Chondrocyte (in vitro differentiated cells): Measurements from ENCODE around the gene WIPF2. TPM values are rescaled to one million over a fixed set of nuclear protein-coding genes. Genes with fewer than 3 reads are reported as not detected.
A peak's percentile ranks its signal among the peaks of the same experiment; 100 is the strongest.

Experiments
- DNase-seq: peaks from one replicate; pipeline ENCODE4 v3.0.0; 2021; ENCODE audit warnings: mixed read lengths, low spot score
- H3K27ac Mint-ChIP-seq: one replicate; pipeline ENCODE4 v1.8.0; 2021; ENCODE audit warnings: mild to moderate bottlenecking, moderate library complexity, mixed read lengths; ENCODE audit not compliant: unreplicated experiment
- H3K27me3 Mint-ChIP-seq: 2 replicates; pipeline ENCODE4 v1.8.0; 2021; ENCODE audit warnings: low read depth, mixed read lengths
- H3K36me3 Mint-ChIP-seq: 2 replicates; pipeline ENCODE4 v1.8.0; 2021; ENCODE audit warnings: low read depth, mixed read lengths
- H3K4me1 Mint-ChIP-seq: 2 replicates; pipeline ENCODE4 v1.8.0; 2021; ENCODE audit warnings: low read depth, mild to moderate bottlenecking, mixed read lengths
- H3K4me3 Mint-ChIP-seq: one replicate; pipeline ENCODE4 v1.8.0; 2021; ENCODE audit warnings: mild to moderate bottlenecking, moderate library complexity, mixed read lengths; ENCODE audit not compliant: unreplicated experiment
- H3K9me3 Mint-ChIP-seq: 2 replicates; pipeline ENCODE4 v1.8.0; 2021; ENCODE audit warnings: low read depth, mixed read lengths
- CTCF ChIP-seq: fragments of 200-600 bp; sonication (generic); IDR thresholded peaks from 2 replicates; pipeline ENCODE4 v1.5.0; 2021; ENCODE audit warnings: antibody characterized with exemption, mild to moderate bottlenecking, moderate library complexity
- long read RNA-seq: library from polyadenylated mRNA; stranded (forward); transcript quantifications from one replicate; pipeline ENCODE4 v2.0.0, GENCODE V29; 2021
- total RNA-seq: library from RNA; stranded (reverse); gene quantifications from 3 replicates; pipeline ENCODE4 v1.2.1, GENCODE V29; 2021

WIPF2 gene, protein sequence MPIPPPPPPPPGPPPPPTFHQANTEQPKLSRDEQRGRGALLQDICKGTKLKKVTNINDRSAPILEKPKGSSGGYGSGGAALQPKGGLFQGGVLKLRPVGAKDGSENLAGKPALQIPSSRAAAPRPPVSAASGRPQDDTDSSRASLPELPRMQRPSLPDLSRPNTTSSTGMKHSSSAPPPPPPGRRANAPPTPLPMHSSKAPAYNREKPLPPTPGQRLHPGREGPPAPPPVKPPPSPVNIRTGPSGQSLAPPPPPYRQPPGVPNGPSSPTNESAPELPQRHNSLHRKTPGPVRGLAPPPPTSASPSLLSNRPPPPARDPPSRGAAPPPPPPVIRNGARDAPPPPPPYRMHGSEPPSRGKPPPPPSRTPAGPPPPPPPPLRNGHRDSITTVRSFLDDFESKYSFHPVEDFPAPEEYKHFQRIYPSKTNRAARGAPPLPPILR
- 25.9 to 28.3 TPM (median 28.1 TPM) in 3 replicates for total RNA-seq
- long read RNA-seq, full-length matches to known transcripts, result 14 of 40 reads
- long read RNA-seq, partial matches to known transcripts, result 4 of 40 reads
- long read RNA-seq, other reads (novel, unspliced or antisense), result 22 of 40 reads

GRCh38 chr17:40218740-40219593, at the start of gene WIPF2:
Gene WIPF2 (plus strand): TSS chr17:40219304. CDS start chr17:40256460, 37,156 bp downstream.
- H3K4me1 Mint-ChIP-seq, result peaks cover 30% of the 10 kb centered on the region
- TF ChIP-seq CTCF, result peak; percentile 85
- no peaks in the 10 kb centered on the region for H3K9me3 Mint-ChIP-seq
- no peaks in the 10 kb centered on the region for H3K27me3 Mint-ChIP-seq
- peak; percentile 98 for DNase-seq
- H3K4me3 Mint-ChIP-seq, result peak within 1 kb of the TSS; percentile 90
- peak within 1 kb of the TSS; percentile 100 for H3K27ac Mint-ChIP-seq
- no peaks in the 10 kb centered on the region for H3K36me3 Mint-ChIP-seq

DNA sequence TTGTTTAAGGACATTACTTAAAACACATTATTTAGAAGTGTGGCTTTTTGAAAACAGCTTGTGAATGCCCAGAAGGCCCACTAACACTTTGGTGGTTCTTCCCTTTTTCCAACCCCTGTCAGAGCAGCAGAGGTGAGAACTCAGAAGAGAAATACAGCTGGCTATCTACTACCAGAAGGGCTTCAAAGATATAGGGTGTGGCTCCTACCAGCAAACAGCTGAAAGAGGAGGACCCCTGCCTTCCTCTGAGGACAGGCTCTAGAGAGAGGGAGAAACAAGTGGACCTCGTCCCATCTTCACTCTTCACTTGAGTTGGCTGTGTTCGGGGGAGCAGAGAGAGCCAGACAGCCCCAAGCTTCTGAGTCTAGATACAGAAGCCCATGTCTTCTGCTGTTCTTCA, 48.8 kb upstream of the WIPF2 start:
- H3K27ac Mint-ChIP-seq, result no peak overlapping the region
- no peaks in the 10 kb centered on the region for H3K27me3 Mint-ChIP-seq
- no peak overlapping the region for H3K4me3 Mint-ChIP-seq
- no peaks in the 10 kb centered on the region for H3K9me3 Mint-ChIP-seq
- TF ChIP-seq CTCF, result no peak
- H3K4me1 Mint-ChIP-seq, result peaks cover 9% of the 10 kb centered on the region
- peaks cover 40% of the 10 kb centered on the region for H3K36me3 Mint-ChIP-seq
- DNase-seq, result no peak

- H3K36me3 Mint-ChIP-seq, result peaks cover 38% of the 10 kb centered on the region
- H3K9me3 Mint-ChIP-seq, result no peaks in the 10 kb centered on the region
- H3K4me3 Mint-ChIP-seq, result no peak overlapping the region
Observed at GRCh38 chr17:40171750-40172149, 47.4 kb upstream of the WIPF2 start.

DNA sequence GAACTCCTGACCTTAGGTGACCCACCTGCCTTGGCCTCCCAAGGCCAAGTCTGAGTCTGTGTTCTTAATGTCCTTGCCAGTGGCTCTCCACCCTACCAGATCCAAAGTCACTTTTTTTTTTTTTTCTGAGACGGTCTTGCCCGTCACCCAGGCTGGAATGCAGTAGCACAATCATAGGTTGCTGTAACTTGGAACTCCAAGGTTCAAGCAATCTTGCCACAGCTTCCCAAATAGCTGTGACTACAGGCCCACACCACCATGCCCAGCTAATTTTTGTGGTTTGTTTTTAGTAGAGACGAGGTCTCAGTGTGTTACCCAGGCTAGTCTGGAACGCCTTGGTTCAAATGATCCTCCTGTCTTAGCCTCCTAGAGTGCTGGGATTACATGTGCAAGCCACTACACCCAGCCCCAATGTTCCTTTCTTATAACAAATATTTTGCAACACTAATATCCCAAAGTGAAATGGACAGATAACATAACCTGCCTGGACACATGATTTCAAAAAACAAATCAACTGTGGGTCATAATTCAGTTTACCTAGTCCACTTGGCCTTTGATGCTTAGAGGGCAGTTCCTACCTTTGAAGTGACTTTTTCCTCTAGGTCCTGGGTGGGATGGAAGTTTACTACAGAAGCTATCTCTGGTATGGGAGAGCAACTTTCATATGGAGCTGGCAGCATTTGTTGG, 45.9 kb upstream of the WIPF2 start:
- H3K36me3 Mint-ChIP-seq, result peaks cover 32% of the 10 kb centered on the region
- H3K27me3 Mint-ChIP-seq, result no peaks in the 10 kb centered on the region
- H3K4me3 Mint-ChIP-seq, result no peak overlapping the region
- no peak overlapping the region for H3K27ac Mint-ChIP-seq
- no peak for DNase-seq
- peaks cover 10% of the 10 kb centered on the region for H3K4me1 Mint-ChIP-seq
- no peaks in the 10 kb centered on the region for H3K9me3 Mint-ChIP-seq
- TF ChIP-seq CTCF, result no peak

More at GRCh38 chr17:40171750-40172149, 47.4 kb upstream of the WIPF2 start:
- TF ChIP-seq CTCF, result no peak
- Mint-ChIP-seq H3K27ac (no peak overlapping the region), H3K4me1 (peaks cover 10% of the 10 kb centered on the region), H3K27me3 (no peaks in the 10 kb centered on the region)
- no peak for DNase-seq
